Gastroesophageal sphincter (tissue), 3 donors: Measurements from ENCODE around the gene TNPO2.

Experiments used
- CTCF ChIP-seq, 4 experiments: fragments of 200-600 bp in 2 of 4; fragments of 450-650 bp in 2 of 4; sonication (generic) in 1 of 4; IDR thresholded peaks; one replicate each; pipeline ENCODE4 v1.5.1; 2017 to 2019; ENCODE audit warnings: antibody characterized with exemption in 4 of 4, mild to moderate bottlenecking in 2 of 4, moderate library complexity in 2 of 4
- EP300 ChIP-seq: sonication (generic); formaldehyde crosslinking; IDR thresholded peaks from one replicate; pipeline ENCODE4 v1.6.1; 2017; ENCODE audit warnings: antibody characterized with exemption, mild to moderate bottlenecking
- POLR2A ChIP-seq, 2 donors: fragments of 450-650 bp; IDR thresholded peaks; one replicate each; pipeline ENCODE4 v1.6.1; 2017; ENCODE audit warnings: antibody characterized with exemption in 2 of 2, mild to moderate bottlenecking in 2 of 2, moderate library complexity in 1 of 2
- POLR2AphosphoS5 ChIP-seq: sonication (generic); formaldehyde crosslinking; IDR thresholded peaks from one replicate; pipeline ENCODE4 v1.6.1; 2017; ENCODE audit warnings: antibody characterized with exemption

GRCh38 chr19:12676928-12677327, 46.8 kb downstream of the TNPO2 start:
- TF ChIP-seq CTCF (IDR thresholded peaks at IDR 0.05): no peak
- TF ChIP-seq POLR2A (IDR thresholded peaks at IDR 0.05): no peak
- no peak for TF ChIP-seq EP300
- no peak for TF ChIP-seq POLR2AphosphoS5
